ENCODE data around the gene MCTP2.

GRCh38 chr15:94300612-94301011 is 69.3 kb downstream of the MCTP2 start:
- TF ChIP-seq, protein P1, sequence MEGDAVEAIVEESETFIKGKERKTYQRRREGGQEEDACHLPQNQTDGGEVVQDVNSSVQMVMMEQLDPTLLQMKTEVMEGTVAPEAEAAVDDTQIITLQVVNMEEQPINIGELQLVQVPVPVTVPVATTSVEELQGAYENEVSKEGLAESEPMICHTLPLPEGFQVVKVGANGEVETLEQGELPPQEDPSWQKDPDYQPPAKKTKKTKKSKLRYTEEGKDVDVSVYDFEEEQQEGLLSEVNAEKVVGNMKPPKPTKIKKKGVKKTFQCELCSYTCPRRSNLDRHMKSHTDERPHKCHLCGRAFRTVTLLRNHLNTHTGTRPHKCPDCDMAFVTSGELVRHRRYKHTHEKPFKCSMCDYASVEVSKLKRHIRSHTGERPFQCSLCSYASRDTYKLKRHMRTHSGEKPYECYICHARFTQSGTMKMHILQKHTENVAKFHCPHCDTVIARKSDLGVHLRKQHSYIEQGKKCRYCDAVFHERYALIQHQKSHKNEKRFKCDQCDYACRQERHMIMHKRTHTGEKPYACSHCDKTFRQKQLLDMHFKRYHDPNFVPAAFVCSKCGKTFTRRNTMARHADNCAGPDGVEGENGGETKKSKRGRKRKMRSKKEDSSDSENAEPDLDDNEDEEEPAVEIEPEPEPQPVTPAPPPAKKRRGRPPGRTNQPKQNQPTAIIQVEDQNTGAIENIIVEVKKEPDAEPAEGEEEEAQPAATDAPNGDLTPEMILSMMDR (IDR thresholded peaks at IDR 0.05) = no peak
- no peak for TF ChIP-seq EZH2 (IDR thresholded peaks at IDR 0.05; ENCODE audit: borderline replicate concordance, insufficient read depth, low read depth, low read length, poor library complexity, severe bottlenecking)
